Measurements from ENCODE around the gene ZNF780A.

The ZNF780A gene

DNA sequence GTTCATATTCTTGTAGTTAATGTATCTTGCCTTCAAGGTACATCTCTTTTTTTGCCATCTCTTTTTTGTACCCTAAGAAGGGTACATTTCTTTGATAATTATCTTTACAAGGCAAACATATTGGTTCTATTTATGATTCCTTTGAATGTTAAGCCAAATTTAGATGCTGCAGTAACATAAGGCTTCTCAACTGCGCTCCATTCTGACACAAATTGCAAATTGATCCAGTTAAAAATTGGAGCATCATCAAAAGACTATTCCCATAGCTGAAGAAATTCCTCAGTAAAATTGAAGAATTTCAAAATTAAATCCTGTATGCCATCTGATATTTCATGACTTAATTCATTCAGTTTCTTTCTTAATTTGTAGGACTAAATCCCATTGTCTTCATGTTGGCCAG, 2.7 kb upstream of the ZNF780A start:
- TF ChIP-seq, protein P1, sequence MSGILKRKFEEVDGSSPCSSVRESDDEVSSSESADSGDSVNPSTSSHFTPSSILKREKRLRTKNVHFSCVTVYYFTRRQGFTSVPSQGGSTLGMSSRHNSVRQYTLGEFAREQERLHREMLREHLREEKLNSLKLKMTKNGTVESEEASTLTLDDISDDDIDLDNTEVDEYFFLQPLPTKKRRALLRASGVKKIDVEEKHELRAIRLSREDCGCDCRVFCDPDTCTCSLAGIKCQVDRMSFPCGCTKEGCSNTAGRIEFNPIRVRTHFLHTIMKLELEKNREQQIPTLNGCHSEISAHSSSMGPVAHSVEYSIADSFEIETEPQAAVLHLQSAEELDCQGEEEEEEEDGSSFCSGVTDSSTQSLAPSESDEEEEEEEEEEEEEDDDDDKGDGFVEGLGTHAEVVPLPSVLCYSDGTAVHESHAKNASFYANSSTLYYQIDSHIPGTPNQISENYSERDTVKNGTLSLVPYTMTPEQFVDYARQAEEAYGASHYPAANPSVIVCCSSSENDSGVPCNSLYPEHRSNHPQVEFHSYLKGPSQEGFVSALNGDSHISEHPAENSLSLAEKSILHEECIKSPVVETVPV (CRISPR knock-in tag; IDR thresholded peaks at IDR 0.05), result no peak
- TF ChIP-seq, protein P2, sequence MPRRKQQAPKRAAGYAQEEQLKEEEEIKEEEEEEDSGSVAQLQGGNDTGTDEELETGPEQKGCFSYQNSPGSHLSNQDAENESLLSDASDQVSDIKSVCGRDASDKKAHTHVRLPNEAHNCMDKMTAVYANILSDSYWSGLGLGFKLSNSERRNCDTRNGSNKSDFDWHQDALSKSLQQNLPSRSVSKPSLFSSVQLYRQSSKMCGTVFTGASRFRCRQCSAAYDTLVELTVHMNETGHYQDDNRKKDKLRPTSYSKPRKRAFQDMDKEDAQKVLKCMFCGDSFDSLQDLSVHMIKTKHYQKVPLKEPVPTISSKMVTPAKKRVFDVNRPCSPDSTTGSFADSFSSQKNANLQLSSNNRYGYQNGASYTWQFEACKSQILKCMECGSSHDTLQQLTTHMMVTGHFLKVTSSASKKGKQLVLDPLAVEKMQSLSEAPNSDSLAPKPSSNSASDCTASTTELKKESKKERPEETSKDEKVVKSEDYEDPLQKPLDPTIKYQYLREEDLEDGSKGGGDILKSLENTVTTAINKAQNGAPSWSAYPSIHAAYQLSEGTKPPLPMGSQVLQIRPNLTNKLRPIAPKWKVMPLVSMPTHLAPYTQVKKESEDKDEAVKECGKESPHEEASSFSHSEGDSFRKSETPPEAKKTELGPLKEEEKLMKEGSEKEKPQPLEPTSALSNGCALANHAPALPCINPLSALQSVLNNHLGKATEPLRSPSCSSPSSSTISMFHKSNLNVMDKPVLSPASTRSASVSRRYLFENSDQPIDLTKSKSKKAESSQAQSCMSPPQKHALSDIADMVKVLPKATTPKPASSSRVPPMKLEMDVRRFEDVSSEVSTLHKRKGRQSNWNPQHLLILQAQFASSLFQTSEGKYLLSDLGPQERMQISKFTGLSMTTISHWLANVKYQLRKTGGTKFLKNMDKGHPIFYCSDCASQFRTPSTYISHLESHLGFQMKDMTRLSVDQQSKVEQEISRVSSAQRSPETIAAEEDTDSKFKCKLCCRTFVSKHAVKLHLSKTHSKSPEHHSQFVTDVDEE (CRISPR knock-in tag; IDR thresholded peaks at IDR 0.05), result no peak
- TF ChIP-seq PPARA (CRISPR knock-in tag; IDR thresholded peaks at IDR 0.05; ENCODE audit: borderline replicate concordance), result no peak
- no peak for TF ChIP-seq CSDC2 (CRISPR knock-in tag; IDR thresholded peaks at IDR 0.05)
- TF ChIP-seq, protein P3, sequence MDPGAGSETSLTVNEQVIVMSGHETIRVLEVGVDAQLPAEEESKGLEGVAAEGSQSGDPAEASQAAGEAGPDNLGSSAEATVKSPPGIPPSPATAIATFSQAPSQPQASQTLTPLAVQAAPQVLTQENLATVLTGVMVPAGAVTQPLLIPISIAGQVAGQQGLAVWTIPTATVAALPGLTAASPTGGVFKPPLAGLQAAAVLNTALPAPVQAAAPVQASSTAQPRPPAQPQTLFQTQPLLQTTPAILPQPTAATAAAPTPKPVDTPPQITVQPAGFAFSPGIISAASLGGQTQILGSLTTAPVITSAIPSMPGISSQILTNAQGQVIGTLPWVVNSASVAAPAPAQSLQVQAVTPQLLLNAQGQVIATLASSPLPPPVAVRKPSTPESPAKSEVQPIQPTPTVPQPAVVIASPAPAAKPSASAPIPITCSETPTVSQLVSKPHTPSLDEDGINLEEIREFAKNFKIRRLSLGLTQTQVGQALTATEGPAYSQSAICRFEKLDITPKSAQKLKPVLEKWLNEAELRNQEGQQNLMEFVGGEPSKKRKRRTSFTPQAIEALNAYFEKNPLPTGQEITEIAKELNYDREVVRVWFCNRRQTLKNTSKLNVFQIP (CRISPR knock-in tag; IDR thresholded peaks at IDR 0.05; ENCODE audit: borderline replicate concordance, low read depth), result no peak
- ATAC-seq, result no peak

DNA sequence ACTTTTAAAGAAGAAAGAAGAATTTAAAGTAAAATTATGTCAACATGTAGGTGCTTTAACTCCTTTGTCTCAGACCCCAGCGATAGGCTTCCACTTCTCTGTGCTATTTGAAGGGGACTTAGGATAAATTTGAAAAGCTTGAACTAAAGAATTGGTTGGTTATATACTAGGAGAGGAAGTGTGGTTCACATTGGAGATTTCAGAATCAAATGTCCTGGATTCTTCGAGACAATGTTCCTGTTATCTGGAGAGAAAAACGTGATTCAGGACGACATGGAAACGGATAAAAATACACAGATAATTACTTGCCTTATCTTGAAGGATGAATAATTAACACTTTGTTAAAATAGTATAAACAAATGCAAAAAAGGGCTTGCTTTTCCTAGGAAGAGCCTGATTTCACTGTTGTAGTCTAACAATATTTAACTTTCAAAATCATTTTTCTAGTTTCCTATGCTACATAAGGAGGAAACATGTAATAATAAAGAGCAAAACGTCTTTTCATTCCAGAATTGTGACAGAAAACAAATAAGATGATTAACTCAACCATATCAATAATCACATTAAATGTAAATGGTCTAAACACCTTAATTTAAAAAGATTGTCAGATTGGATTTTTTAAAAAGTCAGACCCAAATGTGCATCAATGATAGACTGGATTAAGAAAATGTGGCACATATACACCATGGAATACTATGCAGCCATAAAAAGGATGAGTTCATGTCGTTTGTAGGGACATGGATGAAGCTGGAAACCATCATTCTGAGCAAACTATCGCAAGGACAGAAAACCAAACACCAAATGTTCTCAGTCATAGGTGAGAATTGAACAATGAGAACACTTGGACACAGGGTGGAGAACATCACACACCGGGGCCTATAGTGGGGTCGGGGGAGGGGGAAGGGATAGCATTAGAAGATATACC, 724 bp upstream of the ZNF780A start:
- TF ChIP-seq TCF4 (CRISPR knock-in tag; IDR thresholded peaks at IDR 0.05; ENCODE audit: borderline replicate concordance) (no peak), SNAI2 (CRISPR knock-in tag; IDR thresholded peaks at IDR 0.05) (no peak), GLIS3 (CRISPR knock-in tag; IDR thresholded peaks at IDR 0.05) (no peak), ZFP3 (CRISPR knock-in tag; IDR thresholded peaks at IDR 0.05) (no peak)

DNA sequence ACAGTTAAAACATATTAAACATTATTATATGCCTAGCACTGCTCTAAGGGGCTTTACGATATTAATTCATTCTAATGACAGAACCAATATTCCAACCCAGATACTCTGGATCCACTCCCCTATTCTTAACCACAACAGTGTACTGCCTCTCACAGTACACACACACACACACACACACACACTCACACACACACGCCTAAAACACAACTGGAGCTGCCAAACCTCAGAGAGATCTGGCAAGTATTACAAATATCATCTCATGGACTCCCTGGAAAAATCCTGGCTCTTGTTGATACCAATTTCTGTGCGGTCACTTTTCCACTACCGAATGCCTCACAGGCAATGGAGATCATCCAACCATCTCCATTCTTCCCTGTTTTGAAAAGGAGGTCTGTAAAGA, 1.3 kb downstream of the ZNF780A start:
- ATAC-seq, result no peak
- TF ChIP-seq ZNF565 (CRISPR knock-in tag; conservative IDR thresholded peaks at IDR 0.05; ENCODE audit: low read depth) (no peak), PPARA (CRISPR knock-in tag; IDR thresholded peaks at IDR 0.05; ENCODE audit: borderline replicate concordance) (no peak), ZNF70 (CRISPR knock-in tag; IDR thresholded peaks at IDR 0.05) (no peak), GLIS3 (CRISPR knock-in tag; IDR thresholded peaks at IDR 0.05) (no peak), ZFP30 (CRISPR knock-in tag; IDR thresholded peaks at IDR 0.05) (no peak), ESRRG (CRISPR knock-in tag; IDR thresholded peaks at IDR 0.05) (no peak), OSR1 (CRISPR knock-in tag; IDR thresholded peaks at IDR 0.05) (no peak), BACH2 (CRISPR knock-in tag; IDR thresholded peaks at IDR 0.05; ENCODE audit: borderline replicate concordance) (no peak), TOX (CRISPR knock-in tag; IDR thresholded peaks at IDR 0.05; ENCODE audit: borderline replicate concordance) (no peak), CSDC2 (CRISPR knock-in tag; IDR thresholded peaks at IDR 0.05) (no peak), ZFP3 (CRISPR knock-in tag; IDR thresholded peaks at IDR 0.05) (no peak), TCF4 (CRISPR knock-in tag; IDR thresholded peaks at IDR 0.05; ENCODE audit: borderline replicate concordance) (no peak), ISL1 (CRISPR knock-in tag; IDR thresholded peaks at IDR 0.05) (no peak)
- TF ChIP-seq, protein P3 (CRISPR knock-in tag; IDR thresholded peaks at IDR 0.05; ENCODE audit: borderline replicate concordance, low read depth), result no peak
- TF ChIP-seq, protein P1 (CRISPR knock-in tag; IDR thresholded peaks at IDR 0.05), result no peak
- TF ChIP-seq, protein P4, sequence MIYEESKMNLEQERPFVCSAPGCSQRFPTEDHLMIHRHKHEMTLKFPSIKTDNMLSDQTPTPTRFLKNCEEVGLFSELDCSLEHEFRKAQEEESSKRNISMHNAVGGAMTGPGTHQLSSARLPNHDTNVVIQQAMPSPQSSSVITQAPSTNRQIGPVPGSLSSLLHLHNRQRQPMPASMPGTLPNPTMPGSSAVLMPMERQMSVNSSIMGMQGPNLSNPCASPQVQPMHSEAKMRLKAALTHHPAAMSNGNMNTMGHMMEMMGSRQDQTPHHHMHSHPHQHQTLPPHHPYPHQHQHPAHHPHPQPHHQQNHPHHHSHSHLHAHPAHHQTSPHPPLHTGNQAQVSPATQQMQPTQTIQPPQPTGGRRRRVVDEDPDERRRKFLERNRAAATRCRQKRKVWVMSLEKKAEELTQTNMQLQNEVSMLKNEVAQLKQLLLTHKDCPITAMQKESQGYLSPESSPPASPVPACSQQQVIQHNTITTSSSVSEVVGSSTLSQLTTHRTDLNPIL (CRISPR knock-in tag; IDR thresholded peaks at IDR 0.05; ENCODE audit: low read depth), result no peak

More for the DNA sequence above, 724 bp upstream of the ZNF780A start:
- ATAC-seq, result no peak; the same call in 2 of the 3 replicates

Data from SK-N-SH treated with all-trans-retinoic acid at 6 μM for 48 hours (cell line).